Activated CD4-positive, CD25-positive, alpha-beta regulatory T cell treated with anti-CD3 and anti-CD28 coated beads, Interleukin-2, amount 50 U/mL, for 72 hours (primary cell): ENCODE data around the gene TRIP13.

Experiments used
- DNase-seq: peaks from one replicate; pipeline ENCODE4 v3.0.0; 2021

TRIP13 gene

GRCh38 chr5:943201-943917, 50.7 kb downstream of the TRIP13 start:
- peak; percentile 16 for DNase-seq

DNA sequence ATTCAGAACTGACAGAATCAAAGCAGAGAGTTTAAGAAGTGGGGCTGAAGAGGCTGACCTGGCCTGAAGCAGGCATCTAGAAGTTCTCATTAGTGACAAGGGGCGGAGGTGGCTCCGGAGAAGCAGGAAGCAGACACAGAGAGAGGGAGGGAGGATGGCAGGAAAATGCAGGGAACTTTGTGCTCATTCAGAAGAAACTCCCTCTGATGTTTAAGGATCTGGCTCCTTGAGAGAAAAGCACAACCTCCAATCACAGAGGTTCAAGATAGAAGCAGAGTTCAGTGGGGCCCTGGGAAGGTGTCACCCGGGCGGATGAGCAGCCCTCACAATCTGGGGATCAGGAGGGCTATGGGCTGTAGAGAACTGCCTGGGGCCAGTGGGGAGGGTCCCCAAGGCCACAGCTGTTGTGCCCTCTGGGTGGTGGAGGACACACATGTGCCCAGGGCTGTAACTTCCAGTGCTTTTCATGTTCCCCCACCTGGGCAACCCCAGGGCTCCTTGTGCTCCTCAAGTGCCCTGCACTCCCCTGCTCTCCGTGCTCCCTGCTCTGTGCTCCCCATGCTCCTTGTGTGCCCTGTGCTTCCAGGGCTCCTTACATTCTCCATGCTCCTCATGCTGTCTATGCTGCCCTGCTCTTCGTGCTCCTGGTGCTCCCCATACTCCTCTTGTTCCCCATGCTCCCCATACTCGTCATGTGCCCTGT, 51.4 kb downstream of the TRIP13 start:
- DNase-seq = peak; percentile 17

DNA sequence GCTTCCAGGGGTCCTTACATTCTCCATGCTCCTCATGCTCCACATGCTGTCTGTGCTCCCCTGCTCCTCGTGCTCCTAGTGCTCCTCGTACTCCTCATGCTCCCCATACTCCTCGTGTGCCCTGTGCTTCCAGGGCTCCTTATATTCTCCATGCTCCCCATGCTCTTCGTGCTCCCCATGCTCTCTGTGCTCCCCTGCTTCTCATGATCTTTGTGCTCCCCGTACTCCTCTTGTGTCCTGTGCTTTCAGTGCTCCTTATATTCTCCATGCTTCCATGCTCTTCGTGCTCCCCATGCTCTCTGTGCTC, 51.9 kb downstream of the TRIP13 start:
- DNase-seq = no peak

DNA sequence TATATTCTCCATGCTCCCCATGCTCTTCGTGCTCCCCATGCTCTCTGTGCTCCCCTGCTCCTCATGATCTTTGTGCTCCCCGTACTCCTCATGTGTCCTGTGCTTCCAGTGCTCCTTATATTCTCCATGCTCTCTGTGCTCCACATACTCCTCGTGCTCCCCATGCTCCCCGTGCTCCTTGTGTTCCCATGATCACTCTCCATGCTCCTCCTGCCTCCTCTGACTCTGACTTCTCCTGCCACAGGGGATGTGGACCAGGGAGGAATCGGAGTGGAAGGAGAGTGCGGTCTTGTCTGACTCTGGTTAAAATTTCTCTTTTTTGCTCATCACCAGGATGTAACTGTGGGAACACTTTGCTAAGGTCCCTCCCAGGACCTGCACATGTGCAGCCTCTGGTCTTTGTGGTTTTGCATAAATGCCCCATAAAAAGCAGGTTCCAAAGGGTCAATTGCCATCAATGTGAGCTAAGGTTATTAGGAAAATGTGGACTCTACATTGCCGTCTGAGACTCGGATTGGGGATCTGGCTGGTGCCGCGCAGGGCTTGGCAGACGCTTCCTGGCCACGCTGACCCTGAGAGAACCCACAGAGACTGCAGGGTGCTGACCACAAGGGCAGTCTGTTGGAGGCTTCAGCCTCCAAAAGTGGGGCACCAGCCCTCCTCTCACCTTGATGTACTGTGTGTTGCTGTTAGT, 52.5 kb downstream of the TRIP13 start:
- no peak for DNase-seq

GRCh38 chr5:945691-946551, 53.2 kb downstream of the TRIP13 start:
- DNase-seq = no peak

DNA sequence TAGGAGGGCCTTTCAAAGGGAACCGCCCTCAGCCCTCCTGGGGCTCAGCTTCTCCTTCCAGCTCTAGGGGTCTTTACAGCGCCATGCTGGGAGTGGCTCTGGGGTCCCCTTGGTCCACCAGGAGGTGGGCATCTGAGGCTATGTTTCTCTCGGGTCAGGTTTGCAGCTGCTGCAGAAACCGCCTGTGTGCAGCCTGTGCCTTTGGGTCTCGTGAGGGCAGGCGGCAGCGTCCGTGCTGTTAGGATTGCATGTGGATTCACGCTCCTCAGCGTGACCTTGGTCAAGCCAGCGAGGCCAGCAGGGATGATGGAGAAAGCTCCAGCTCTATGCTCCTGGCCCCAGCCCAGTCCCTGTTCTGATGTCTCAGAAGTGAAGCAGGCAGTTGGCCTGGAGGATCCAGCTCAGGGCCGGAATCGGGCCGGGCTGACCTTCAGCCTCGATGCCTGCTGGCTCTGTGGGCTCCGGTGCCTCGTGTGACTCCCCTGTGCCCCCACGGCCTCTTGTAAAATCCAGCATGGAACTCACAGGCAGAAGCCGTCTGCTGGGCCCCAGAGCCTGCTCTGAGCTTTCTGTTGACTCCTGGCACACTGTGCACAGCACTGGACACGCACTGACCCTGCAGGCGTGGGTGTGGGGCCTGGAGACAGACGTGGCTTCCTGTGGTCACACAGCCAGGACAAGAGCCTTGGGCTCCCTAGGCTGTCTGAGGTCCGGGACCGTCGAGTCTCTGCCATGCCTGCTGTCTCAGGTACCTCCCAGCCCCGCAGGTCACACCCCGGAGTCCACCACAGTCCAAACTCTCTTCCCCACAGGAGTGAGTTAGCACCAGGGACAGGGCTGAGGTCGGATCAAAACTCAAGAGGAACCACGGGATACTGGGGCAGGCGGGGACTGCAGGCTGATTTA, 54.3 kb downstream of the TRIP13 start:
- DNase-seq = no peak

DNA sequence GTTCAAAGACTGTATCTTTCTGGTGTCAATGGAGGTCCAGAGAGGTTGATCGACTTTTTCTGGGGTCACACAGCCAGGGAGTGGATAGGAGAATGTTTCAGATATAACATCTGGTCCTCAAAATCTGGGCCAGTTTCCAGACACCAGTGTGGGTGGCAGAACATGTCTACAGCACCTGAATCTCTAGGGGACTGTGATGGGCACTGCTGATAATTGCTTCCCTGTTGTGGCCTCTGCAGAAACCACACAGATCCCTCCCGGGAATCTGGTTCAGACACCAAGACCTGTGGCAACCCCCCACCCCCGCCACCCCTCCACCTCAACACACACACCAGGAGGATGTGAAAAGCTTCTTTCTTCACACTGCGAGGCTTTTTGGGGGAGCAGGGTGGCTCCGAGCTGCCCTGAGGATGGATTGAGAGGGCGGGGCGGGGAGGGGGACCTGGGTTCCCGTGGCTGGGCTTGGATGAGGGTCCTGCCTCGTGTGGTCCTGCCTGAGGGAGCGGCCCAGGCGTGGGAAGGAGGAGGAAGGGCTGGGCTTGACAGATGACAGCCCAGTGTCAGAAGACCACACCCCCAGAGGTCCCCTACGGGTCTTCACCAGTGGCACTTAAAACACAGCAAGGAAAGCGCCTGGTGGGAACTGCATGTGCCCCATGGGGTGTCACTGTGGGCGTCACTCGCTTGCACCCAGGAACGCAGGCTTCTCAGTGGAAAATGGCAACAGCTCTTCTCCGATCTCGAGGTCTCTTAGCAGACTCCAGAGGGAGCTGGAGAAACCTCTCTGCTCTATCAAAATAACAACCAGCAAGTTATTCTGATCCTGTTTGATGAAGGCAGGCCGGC, 55.2 kb downstream of the TRIP13 start:
- no peak for DNase-seq

GRCh38 chr5:948472-949274, 56.0 kb downstream of the TRIP13 start:
- DNase-seq = no peak

- no peak for DNase-seq
Measured at GRCh38 chr5:949275-949543, 56.5 kb downstream of the TRIP13 start.

DNA sequence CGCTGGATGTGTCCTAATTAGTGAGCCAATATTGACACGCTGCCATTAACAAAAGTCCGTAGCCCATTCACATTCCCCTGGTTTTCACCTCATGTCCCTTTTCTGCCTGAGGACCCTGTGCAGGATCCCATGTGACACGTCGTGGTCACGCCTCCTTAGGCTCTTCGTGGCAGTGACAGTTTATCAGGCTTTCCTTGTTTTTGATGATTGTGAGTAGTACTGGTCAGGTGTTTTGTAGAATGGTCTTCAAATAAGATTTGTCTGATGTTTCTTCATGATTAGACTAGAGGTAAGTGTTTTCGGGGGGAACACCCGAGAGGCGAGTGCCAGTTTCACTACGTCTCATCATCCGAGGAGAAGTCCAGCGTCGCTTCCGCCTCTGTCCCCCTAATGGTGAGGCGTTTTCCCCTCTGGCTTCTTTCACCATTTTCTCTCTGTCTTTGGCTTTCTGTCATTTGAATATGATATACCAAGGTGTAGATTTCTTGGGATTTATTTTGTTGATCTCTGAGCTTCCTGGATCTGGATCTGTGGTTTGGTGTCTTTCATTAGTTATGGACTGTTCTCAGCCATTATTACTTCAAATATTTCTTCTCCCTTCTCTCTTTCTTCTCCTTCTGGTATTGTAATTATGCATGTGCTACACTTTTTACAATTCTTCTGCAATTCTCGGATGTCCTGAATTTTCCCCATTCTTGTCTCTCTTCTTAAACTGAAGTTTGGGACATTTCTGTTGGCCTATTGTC, 57.3 kb downstream of the TRIP13 start:
- DNase-seq = no peak

DNA sequence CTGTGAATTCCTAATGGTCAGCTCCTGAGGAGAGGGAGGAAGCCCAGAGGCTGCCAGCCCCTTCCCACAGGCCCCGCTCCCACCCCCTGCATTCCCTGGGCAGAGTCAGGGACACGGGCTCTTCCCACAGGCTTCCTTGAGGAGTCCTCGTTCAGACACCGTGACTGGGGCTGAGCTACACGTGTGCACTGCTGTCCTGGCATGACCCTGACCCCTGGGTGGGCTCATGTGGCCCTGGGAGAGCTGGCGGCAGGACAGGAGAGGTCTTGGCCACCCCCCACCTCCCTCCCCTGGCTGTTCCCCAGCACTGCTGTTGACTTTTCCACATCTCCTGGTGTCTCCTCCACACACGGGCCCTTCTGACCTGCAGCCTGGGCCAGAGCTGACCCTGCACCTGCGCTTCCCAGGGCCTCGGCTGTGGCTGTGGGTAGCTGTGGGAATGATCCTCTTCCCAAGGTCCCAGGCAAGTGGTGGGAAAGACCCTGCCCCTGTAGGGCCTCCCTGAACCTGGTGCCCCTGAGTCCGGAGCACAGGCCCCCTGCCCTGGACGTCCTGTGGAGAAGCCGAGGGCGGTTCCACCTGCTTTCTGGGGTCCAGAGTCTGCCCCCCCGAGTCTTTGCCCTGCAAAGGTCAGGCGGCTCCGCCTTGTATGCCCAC, 59.4 kb downstream of the TRIP13 start:
- DNase-seq = no peak

- no peak for DNase-seq
Measured at GRCh38 chr5:952597-953271, 60.0 kb downstream of the TRIP13 start.

DNA sequence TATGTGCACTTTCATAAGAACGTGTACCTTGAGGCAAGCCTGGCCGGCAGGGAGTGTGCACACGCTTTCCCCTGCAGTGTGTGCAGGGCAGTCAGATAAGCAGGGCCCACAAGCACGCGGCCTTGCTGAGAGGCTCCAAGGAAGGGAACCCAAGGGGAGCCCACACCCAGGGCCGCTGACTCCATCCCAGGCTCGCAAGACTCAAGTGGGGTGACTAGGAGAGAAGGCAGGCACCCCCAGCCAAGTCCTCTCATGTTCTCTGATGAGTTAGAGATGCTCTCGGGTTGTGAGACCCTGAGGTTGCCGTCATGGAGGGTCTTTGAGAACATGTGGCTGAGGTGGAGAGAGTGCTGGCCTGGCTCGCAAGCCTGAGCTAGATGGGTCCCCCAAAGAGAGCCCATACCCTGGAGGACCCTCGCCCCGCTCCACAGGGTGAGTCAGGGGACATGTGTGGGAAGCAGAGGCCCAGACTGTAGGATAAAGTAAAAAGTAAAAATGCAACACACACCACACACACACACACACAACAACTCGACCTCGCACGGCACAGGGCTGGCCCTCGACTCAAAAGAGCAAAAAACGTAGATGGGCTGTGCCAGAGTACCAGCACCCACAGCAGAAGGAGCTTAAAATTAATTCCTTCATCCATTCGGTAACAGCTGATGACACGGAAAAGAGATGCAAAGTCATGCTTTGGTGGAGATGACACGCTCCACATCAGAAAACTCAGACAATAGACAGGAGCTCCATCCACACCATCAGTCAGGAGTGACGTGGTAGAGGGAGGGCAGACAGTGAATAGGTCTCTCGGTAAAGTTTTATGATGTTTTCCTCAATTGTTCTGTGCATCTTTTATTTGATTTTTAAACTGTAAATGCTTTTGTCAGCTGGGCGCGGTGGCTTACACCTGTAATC, 61.1 kb downstream of the TRIP13 start:
- no peak for DNase-seq

DNA sequence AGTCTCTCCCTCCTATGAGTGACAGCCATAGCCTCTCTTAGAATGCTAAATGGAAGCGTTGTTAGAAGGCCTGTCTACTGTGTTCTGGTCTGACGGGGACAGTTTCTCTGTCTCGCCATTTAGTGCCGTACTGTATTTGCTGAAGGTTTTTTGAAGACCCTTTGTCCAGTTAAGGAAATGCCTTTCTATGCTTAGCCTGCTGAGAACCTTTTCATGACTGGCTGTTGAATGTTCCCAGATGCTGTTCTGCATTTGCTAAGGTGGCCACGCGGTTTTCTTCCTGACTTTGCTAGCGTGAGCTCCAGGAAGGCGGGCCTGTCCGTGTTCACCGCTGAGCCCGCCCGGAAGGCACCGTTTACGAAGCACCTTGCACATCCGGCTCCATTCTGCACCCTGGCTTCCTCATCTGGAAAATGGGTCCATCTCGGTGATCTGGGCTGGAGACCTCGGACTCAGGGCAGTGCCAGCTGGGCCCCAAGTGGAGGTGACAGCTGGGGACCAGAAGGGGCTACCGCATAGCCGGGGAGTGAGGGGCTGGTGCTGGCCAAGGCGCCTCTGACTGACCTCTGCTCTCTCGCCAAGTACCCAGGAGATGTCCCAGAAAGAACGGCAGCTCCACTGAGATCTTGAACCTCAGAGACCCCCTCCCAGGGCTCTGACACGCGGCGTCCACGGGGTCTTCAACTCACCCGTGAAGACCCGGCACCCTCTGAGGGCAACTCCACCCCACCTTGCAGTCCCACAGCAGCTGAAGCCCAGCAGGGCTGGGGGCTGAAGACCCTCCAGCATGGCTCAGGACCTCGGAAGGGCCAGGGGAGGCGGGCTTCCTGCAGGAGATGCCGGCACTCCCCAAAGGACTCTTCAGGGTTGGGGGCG, 63.4 kb downstream of the TRIP13 start:
- no peak for DNase-seq

GRCh38 chr5:956941-957747, 64.5 kb downstream of the TRIP13 start:
- DNase-seq = peak; percentile 55
